HFFc6 (cell line): Measurements from ENCODE around the gene SRCIN1. TPM values are rescaled to one million over a fixed set of nuclear protein-coding genes. Genes with fewer than 3 reads are reported as not detected.
A peak's percentile ranks its signal among the peaks of the same experiment; 100 is the strongest.
"Not testable (repeated sequence)": the region's sequence is repeated elsewhere in the genome, so short reads cannot be mapped to it uniquely, and the experiment has no call there.

Experiments
- DNase-seq: peaks from one replicate; pipeline ENCODE4 v3.0.0-alpha.2; 2018
- H3K27ac Mint-ChIP-seq: 2 replicates; pipeline ENCODE4 v1.8.0; 2020; ENCODE audit warnings: mild to moderate bottlenecking, mixed read lengths
- H3K27me3 Mint-ChIP-seq: 2 replicates; pipeline ENCODE4 v1.8.0; 2021; ENCODE audit warnings: mild to moderate bottlenecking, moderate library complexity, mixed read lengths; ENCODE audit not compliant: insufficient read depth
- H3K36me3 Mint-ChIP-seq: 2 replicates; pipeline ENCODE4 v1.8.0; 2021; ENCODE audit warnings: low read depth, mixed read lengths
- H3K4me1 Mint-ChIP-seq: 2 replicates; pipeline ENCODE4 v1.8.0; 2020; ENCODE audit warnings: low read depth, mixed read lengths
- H3K4me3 Mint-ChIP-seq: 2 replicates; pipeline ENCODE4 v1.8.0; 2020; ENCODE audit warnings: mild to moderate bottlenecking, moderate library complexity, mixed read lengths
- H3K9me3 Mint-ChIP-seq: 2 replicates; pipeline ENCODE4 v1.8.0; 2020; ENCODE audit warnings: mild to moderate bottlenecking, mixed read lengths
- long read RNA-seq: library from polyadenylated mRNA; unstranded; transcript quantifications from one replicate; pipeline ENCODE4 v2.0.0, GENCODE V29; 2019
- total RNA-seq, 6 experiments: library from RNA; stranded (reverse); fragmentation: NEBNext Ultra II Directional; extraction: Animal tissue kit (Norgen Biotek cat#: 25700); gene quantifications; 2 replicates in 1 of 6; 3 replicates in 5 of 6; pipeline ENCODE4 v1.2.3, GENCODE V29; 2021
- TF ChIP-seq, protein P1 (sequence below): fragments of 200-600 bp; sonication (generic); IDR thresholded peaks from 2 replicates; pipeline ENCODE4 v1.5.0; 2021; ENCODE audit warnings: antibody characterized with exemption, mild to moderate bottlenecking

The SRCIN1 gene, protein sequence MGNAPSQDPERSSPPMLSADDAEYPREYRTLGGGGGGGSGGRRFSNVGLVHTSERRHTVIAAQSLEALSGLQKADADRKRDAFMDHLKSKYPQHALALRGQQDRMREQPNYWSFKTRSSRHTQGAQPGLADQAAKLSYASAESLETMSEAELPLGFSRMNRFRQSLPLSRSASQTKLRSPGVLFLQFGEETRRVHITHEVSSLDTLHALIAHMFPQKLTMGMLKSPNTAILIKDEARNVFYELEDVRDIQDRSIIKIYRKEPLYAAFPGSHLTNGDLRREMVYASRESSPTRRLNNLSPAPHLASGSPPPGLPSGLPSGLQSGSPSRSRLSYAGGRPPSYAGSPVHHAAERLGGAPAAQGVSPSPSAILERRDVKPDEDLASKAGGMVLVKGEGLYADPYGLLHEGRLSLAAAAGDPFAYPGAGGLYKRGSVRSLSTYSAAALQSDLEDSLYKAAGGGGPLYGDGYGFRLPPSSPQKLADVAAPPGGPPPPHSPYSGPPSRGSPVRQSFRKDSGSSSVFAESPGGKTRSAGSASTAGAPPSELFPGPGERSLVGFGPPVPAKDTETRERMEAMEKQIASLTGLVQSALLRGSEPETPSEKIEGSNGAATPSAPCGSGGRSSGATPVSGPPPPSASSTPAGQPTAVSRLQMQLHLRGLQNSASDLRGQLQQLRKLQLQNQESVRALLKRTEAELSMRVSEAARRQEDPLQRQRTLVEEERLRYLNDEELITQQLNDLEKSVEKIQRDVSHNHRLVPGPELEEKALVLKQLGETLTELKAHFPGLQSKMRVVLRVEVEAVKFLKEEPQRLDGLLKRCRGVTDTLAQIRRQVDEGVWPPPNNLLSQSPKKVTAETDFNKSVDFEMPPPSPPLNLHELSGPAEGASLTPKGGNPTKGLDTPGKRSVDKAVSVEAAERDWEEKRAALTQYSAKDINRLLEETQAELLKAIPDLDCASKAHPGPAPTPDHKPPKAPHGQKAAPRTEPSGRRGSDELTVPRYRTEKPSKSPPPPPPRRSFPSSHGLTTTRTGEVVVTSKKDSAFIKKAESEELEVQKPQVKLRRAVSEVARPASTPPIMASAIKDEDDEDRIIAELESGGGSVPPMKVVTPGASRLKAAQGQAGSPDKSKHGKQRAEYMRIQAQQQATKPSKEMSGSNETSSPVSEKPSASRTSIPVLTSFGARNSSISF
- not detected for total RNA-seq
- long read RNA-seq = 0 reads

DNA sequence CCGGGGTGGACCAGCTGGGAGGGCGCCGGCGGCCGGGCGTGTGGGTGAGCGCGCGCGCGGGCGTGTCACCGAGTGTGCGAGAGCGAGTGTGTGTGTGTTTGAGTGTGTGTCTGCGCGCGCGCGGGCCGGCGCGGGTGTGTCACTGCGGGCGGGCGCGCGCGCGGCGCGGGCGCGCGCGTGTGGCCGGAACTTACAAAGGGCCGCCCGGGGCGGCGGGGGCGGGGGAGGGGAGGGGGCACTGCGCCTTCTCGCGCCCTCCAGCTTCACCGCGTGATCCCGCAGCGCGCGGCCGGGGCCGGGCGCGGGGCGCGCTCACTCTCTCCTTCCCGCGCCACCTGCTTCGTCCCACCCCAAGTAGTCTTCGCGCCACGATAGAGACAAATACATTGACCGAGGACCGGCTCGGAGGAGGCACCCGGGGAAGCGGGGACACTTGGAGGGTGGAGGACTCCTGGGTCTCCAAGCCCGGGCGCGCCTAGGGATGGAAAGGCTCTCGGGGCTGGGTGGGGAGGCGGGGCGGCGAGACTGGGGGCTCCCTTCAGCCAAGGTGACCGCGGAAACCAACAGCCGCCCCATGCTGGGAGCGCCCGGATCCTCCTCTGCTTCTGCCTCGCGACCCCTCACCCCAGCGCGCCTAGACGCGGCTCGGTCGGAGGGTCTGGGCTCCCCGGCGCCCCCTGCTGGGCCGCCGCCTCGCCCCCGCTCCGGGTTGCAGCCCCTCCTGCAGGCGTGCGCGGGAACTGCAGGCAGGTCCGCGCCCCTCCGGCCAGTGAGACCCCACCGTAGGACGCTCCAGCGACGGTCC lies at the start of gene SRCIN1:
Gene SRCIN1 (minus strand): TSS at position 112 of the 805 bp plus-strand sequence. CDS start 247 bp downstream, outside the sequence.
- H3K27ac Mint-ChIP-seq = no peak within 1 kb of the TSS
- TF ChIP-seq, protein P1, sequence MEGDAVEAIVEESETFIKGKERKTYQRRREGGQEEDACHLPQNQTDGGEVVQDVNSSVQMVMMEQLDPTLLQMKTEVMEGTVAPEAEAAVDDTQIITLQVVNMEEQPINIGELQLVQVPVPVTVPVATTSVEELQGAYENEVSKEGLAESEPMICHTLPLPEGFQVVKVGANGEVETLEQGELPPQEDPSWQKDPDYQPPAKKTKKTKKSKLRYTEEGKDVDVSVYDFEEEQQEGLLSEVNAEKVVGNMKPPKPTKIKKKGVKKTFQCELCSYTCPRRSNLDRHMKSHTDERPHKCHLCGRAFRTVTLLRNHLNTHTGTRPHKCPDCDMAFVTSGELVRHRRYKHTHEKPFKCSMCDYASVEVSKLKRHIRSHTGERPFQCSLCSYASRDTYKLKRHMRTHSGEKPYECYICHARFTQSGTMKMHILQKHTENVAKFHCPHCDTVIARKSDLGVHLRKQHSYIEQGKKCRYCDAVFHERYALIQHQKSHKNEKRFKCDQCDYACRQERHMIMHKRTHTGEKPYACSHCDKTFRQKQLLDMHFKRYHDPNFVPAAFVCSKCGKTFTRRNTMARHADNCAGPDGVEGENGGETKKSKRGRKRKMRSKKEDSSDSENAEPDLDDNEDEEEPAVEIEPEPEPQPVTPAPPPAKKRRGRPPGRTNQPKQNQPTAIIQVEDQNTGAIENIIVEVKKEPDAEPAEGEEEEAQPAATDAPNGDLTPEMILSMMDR = peak; percentile 93
- DNase-seq = no peak

DNA sequence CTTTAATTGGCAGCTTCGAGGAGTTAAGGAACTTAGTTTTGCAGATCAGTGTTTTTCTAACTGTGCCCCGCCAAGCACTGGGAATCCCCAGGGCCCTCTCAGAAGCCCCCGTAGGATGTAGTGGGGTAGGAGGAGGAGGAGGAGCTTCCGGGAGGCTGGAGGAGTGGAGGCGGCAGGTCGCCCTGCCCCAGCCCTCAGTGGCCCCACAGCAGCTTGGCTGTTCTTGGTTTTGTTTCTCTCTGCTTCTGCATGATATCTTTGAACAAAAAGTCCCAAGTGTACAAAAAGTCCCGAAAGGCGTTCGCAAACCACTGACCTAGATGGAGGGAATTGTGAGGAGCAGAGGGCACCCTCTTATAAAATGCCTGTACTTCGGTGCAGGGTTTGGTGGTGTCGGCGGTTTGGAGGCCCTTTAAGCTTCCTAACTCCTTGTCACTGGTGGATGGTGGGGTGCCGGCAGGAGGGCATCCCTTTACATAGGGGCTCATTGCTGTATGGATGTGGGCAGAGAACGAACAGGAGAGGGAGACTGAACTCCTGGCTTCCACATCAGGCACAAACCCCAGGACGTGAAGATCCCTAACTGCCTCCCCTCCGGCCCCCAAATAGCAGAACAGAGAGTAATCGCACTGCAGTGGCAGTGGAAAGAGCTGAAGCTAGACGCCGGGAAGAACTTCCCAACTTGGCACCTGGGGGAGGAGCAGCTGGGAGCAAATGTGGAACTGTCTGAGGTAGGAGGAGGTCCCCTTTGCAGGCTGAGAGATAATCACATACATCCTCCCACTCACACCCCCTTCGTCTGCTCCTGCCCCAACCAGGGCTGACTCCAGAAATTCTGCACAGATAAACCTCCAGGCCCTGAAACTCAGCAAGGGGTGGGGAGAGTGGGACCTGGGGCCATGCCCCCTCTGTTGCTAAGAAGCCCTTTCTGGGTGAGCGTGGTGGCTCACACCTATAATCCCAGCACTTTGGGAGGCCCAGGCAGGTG lies 49.0 kb upstream of the SRCIN1 start:
- no peaks in the 10 kb centered on the region for H3K36me3 Mint-ChIP-seq
- no peak for DNase-seq
- H3K27me3 Mint-ChIP-seq = peaks cover 43% of the 10 kb centered on the region
- H3K9me3 Mint-ChIP-seq = no peaks in the 10 kb centered on the region
- H3K27ac Mint-ChIP-seq = no peak overlapping the region
- H3K4me3 Mint-ChIP-seq = no peak overlapping the region
- TF ChIP-seq, protein P1 = no peak
- H3K4me1 Mint-ChIP-seq = no peaks in the 10 kb centered on the region

More for the DNA sequence above, at the start of gene SRCIN1:
- Mint-ChIP-seq H3K4me3 (peak within 1 kb of the TSS; percentile 46), H3K27me3 (peaks cover 45% of the 10 kb centered on the region), H3K4me1 (no peaks in the 10 kb centered on the region), H3K36me3 (no peaks in the 10 kb centered on the region), H3K9me3 (no peaks in the 10 kb centered on the region)

DNA sequence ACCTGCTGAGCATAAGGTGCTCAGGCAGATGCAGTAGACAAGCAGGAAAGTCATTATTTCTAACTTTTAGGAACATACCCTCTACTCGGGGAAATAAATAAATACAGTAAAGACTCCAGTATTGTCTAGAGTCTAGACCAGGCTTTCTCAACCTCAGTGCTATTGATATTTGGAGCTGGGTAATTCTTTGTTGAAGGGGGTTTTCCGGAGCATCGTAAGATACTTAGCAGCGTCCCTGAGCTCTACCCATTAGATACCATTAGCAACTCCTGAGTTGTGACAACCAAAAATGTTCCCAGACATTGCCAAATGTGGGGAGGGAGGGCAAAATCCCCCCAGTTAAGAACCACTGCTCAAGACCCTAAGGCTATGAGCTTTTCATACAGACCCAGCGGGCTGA lies 47.9 kb upstream of the SRCIN1 start:
- no peak overlapping the region for H3K4me3 Mint-ChIP-seq
- DNase-seq = no peak
- no peak overlapping the region for H3K27ac Mint-ChIP-seq
- peaks cover 51% of the 10 kb centered on the region for H3K27me3 Mint-ChIP-seq
- no peaks in the 10 kb centered on the region for H3K36me3 Mint-ChIP-seq
- TF ChIP-seq, protein P1 = no peak
- H3K9me3 Mint-ChIP-seq = no peaks in the 10 kb centered on the region
- no peaks in the 10 kb centered on the region for H3K4me1 Mint-ChIP-seq

DNA sequence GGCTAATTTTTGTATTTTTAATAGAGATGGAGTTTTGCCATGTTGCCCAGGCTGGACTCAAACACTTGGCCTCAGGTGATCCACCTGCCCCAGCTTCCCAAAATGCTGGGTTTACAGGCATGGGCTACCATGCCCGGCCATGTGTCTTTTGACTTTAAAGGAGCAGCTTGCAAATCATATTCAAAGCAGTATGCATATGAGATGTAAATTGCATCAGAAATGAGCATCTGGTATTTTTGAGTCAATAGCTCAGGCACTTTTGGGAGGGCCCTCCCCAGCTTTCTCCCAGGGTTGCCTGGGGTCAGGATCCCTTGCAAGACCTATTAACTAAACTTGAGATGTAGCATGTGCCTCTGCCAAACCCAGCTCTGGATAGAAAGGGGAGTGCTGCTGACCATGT lies 47.5 kb upstream of the SRCIN1 start:
- DNase-seq = no peak
- no peak overlapping the region for H3K4me3 Mint-ChIP-seq
- H3K4me1 Mint-ChIP-seq = no peaks in the 10 kb centered on the region
- H3K27ac Mint-ChIP-seq = no peak overlapping the region
- TF ChIP-seq, protein P1 = no peak
- H3K9me3 Mint-ChIP-seq = no peaks in the 10 kb centered on the region
- no peaks in the 10 kb centered on the region for H3K36me3 Mint-ChIP-seq
- peaks cover 47% of the 10 kb centered on the region for H3K27me3 Mint-ChIP-seq

DNA sequence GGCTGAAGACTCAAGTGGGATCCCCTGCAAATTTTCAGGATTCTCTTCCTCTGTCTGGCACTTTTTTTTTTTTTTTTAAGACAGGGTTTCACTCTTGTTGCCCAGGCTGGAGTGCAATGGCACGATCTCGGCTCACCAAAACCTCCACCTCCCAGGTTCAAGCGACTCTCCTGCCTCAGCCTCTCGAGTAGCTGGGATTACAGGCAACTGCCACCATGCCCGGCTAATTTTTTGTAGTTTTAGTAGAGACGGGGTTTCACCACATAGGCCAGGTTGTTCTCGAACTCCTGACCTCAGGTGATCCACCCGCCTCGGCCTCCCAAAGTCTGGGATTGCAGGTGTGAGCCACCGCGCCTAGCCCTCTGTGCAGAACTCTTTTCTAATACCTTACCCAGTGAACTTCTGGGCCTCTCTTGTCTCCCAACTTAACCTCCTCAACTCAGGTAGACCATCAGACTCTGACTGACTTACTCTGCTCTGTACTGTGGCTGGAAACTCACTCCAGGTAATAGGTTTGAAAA lies 45.0 kb upstream of the SRCIN1 start:
- not testable (repeated sequence) for H3K4me3 Mint-ChIP-seq

More for the DNA sequence above, 45.0 kb upstream of the SRCIN1 start:
- not testable (repeated sequence) for H3K36me3 Mint-ChIP-seq, H3K9me3 Mint-ChIP-seq, H3K27ac Mint-ChIP-seq, DNase-seq, H3K4me1 Mint-ChIP-seq
- peaks cover 45% of the 10 kb centered on the region for H3K27me3 Mint-ChIP-seq
